Measurements from ENCODE around the gene DEK. TPM values are rescaled to one million over a fixed set of nuclear protein-coding genes. Genes with fewer than 3 reads are reported as not detected.

DEK gene
- polyA plus RNA-seq, 6 donors from 2014 or later = 32.5 to 61.2 (median 52.2) TPM

- H3K4me3 Mint-ChIP-seq = peak overlapping the region in 4 of 8 donors; percentile 43 to 98 (median 94)
- DNase-seq = no peak
- H3K27me3 Mint-ChIP-seq = no peaks in the 10 kb centered on the region
- peaks cover 38 to 55% (median 53%) of the 10 kb centered on the region in 3 donors for H3K4me1 Mint-ChIP-seq
- no peaks in the 10 kb centered on the region for H3K9me3 Mint-ChIP-seq
- H3K27ac Mint-ChIP-seq = peak overlapping the region in 4 of 6 donors; percentile 3 to 92 (median 63)
- ATAC-seq (ENCODE audit: low read depth in 2 of 2) = no peak
- no peaks in the 10 kb centered on the region for H3K36me3 Mint-ChIP-seq
Measured at GRCh38 chr6:18261877-18262276, 2.5 kb downstream of the DEK start.

GRCh38 chr6:18260448-18261106, 3.8 kb downstream of the DEK start:
- no peaks in the 10 kb centered on the region for H3K9me3 Mint-ChIP-seq
- peaks cover 37 to 54% (median 51%) of the 10 kb centered on the region in 3 donors for H3K4me1 Mint-ChIP-seq
- peak; percentile 52 for DNase-seq
- peak overlapping the region; percentile 1 to 92 (median 55) for H3K27ac Mint-ChIP-seq
- H3K36me3 Mint-ChIP-seq = peaks cover under 1 to 5% of the 10 kb centered on the region in 2 donors
- ATAC-seq (ENCODE audit: low read depth in 2 of 2) = peak; percentile 20 to 29
- H3K4me3 Mint-ChIP-seq = peak overlapping the region in 6 of 8 donors; percentile 9 to 64 (median 32)
- no peaks in the 10 kb centered on the region for H3K27me3 Mint-ChIP-seq

- H3K9me3 Mint-ChIP-seq = no peaks in the 10 kb centered on the region
- no peak for DNase-seq
- no peaks in the 10 kb centered on the region for H3K27me3 Mint-ChIP-seq
- H3K27ac Mint-ChIP-seq = peak overlapping the region in 3 of 6 donors; percentile 30 to 92 (median 70)
- peak overlapping the region in 2 of 8 donors; percentile 31 to 43 for H3K4me3 Mint-ChIP-seq
- peaks cover 8 to 12% of the 10 kb centered on the region in 2 donors for H3K36me3 Mint-ChIP-seq
- ATAC-seq (ENCODE audit: low read depth in 2 of 2) = no peak
- peaks cover 34 to 47% (median 44%) of the 10 kb centered on the region in 3 donors for H3K4me1 Mint-ChIP-seq
Measured at GRCh38 chr6:18259675-18260447, 4.5 kb downstream of the DEK start.

- no peaks in the 10 kb centered on the region for H3K9me3 Mint-ChIP-seq
- peak overlapping the region in 1 of 6 donors; percentile 6 for H3K27ac Mint-ChIP-seq
- H3K36me3 Mint-ChIP-seq = peaks cover 9 to 15% of the 10 kb centered on the region in 2 donors
- no peaks in the 10 kb centered on the region for H3K27me3 Mint-ChIP-seq
- H3K4me3 Mint-ChIP-seq = no peak overlapping the region
- DNase-seq (no peak), ATAC-seq (ENCODE audit: low read depth in 2 of 2) (no peak)
- H3K4me1 Mint-ChIP-seq = peaks cover 4 to 9% (median 4%) of the 10 kb centered on the region in 3 donors
Measured at GRCh38 chr6:18254793-18255192, 9.5 kb downstream of the DEK start.

- H3K27ac Mint-ChIP-seq = no peak overlapping the region
Measured at GRCh38 chr6:18253635-18254034, 10.7 kb downstream of the DEK start.

GRCh38 chr6:18249271-18249670, 15.1 kb downstream of the DEK start:
- ATAC-seq (ENCODE audit: low read depth in 2 of 2) (no peak), DNase-seq (no peak)
- Mint-ChIP-seq H3K27me3 (no peaks in the 10 kb centered on the region), H3K4me1 (peaks cover 0 to 19% (median 4%) of the 10 kb centered on the region in 3 donors), H3K36me3 (peaks cover 25 to 35% of the 10 kb centered on the region in 2 donors), H3K27ac (no peak overlapping the region), H3K9me3 (peaks cover 0 to 2% (median 0%) of the 10 kb centered on the region in 7 donors), H3K4me3 (no peak overlapping the region)

More at GRCh38 chr6:18253635-18254034, 10.7 kb downstream of the DEK start:
- H3K27me3 Mint-ChIP-seq = no peaks in the 10 kb centered on the region
- peaks cover 18 to 26% of the 10 kb centered on the region in 2 donors for H3K36me3 Mint-ChIP-seq
- ATAC-seq (ENCODE audit: low read depth in 2 of 2) (no peak), DNase-seq (no peak)
- no peaks in the 10 kb centered on the region for H3K9me3 Mint-ChIP-seq
- H3K4me1 Mint-ChIP-seq = peaks cover under 1 to 13% (median 4%) of the 10 kb centered on the region in 3 donors
- H3K4me3 Mint-ChIP-seq = no peak overlapping the region

GRCh38 chr6:18248698-18249097, 15.6 kb downstream of the DEK start:
- H3K4me3 Mint-ChIP-seq = no peak overlapping the region
- H3K27ac Mint-ChIP-seq = no peak overlapping the region
- peaks cover 26 to 40% of the 10 kb centered on the region in 2 donors for H3K36me3 Mint-ChIP-seq
- peaks cover 0 to 2% (median 0%) of the 10 kb centered on the region in 7 donors for H3K9me3 Mint-ChIP-seq
- no peaks in the 10 kb centered on the region for H3K27me3 Mint-ChIP-seq
- no peak for ATAC-seq (ENCODE audit: low read depth in 2 of 2)
- peaks cover 0 to 19% (median 4%) of the 10 kb centered on the region in 3 donors for H3K4me1 Mint-ChIP-seq
- DNase-seq = no peak

GRCh38 chr6:18247002-18247401, 17.3 kb downstream of the DEK start:
- H3K4me1 Mint-ChIP-seq = peaks cover 4 to 19% (median 4%) of the 10 kb centered on the region in 3 donors
- H3K9me3 Mint-ChIP-seq = peaks cover 0 to 2% (median 0%) of the 10 kb centered on the region in 7 donors
- ATAC-seq (ENCODE audit: low read depth in 2 of 2) = no peak
- H3K36me3 Mint-ChIP-seq = peaks cover 33 to 56% of the 10 kb centered on the region in 2 donors
- H3K27ac Mint-ChIP-seq = no peak overlapping the region
- DNase-seq = no peak
- no peaks in the 10 kb centered on the region for H3K27me3 Mint-ChIP-seq
- H3K4me3 Mint-ChIP-seq = no peak overlapping the region

- H3K27me3 Mint-ChIP-seq = no peaks in the 10 kb centered on the region
- peaks cover 4 to 19% (median 4%) of the 10 kb centered on the region in 3 donors for H3K4me1 Mint-ChIP-seq
- ATAC-seq (ENCODE audit: low read depth in 2 of 2) (no peak), DNase-seq (no peak)
- H3K27ac Mint-ChIP-seq = peak overlapping the region in 1 of 6 donors; percentile 18
- peaks cover 33 to 57% of the 10 kb centered on the region in 2 donors for H3K36me3 Mint-ChIP-seq
- peaks cover 0 to 2% (median 0%) of the 10 kb centered on the region in 7 donors for H3K9me3 Mint-ChIP-seq
- H3K4me3 Mint-ChIP-seq = no peak overlapping the region
Measured at GRCh38 chr6:18246205-18246604, 18.1 kb downstream of the DEK start.

- ATAC-seq (ENCODE audit: low read depth in 2 of 2) (peak in 1 of 2 donors; percentile 18), DNase-seq (no peak)
- Mint-ChIP-seq H3K36me3 (peaks cover 33 to 57% of the 10 kb centered on the region in 2 donors), H3K4me3 (no peak overlapping the region), H3K27me3 (no peaks in the 10 kb centered on the region), H3K9me3 (peaks cover 0 to 2% (median 0%) of the 10 kb centered on the region in 7 donors), H3K4me1 (peaks cover 4 to 19% (median 4%) of the 10 kb centered on the region in 3 donors), H3K27ac (peak overlapping the region in 4 of 6 donors; percentile 31 to 66 (median 62))
Measured at GRCh38 chr6:18245642-18246041, 18.7 kb downstream of the DEK start.

- no peak for ATAC-seq (ENCODE audit: low read depth in 2 of 2)
- DNase-seq = no peak
- Mint-ChIP-seq H3K27me3 (no peaks in the 10 kb centered on the region), H3K4me3 (no peak overlapping the region), H3K4me1 (peaks cover 4 to 19% (median 4%) of the 10 kb centered on the region in 3 donors), H3K36me3 (peaks cover 33 to 57% of the 10 kb centered on the region in 2 donors), H3K27ac (peak overlapping the region in 2 of 6 donors; percentile 63 to 66), H3K9me3 (peaks cover 0 to 2% (median 0%) of the 10 kb centered on the region in 7 donors)
Measured at GRCh38 chr6:18245079-18245478, 19.3 kb downstream of the DEK start.

- Mint-ChIP-seq H3K27me3 (no peaks in the 10 kb centered on the region), H3K27ac (peak overlapping the region in 1 of 6 donors; percentile 5), H3K4me3 (no peak overlapping the region), H3K36me3 (peaks cover 29 to 55% of the 10 kb centered on the region in 2 donors), H3K4me1 (peaks cover 4 to 16% (median 4%) of the 10 kb centered on the region in 3 donors), H3K9me3 (peaks cover 0 to 2% (median 0%) of the 10 kb centered on the region in 7 donors)
- DNase-seq = no peak
- ATAC-seq (ENCODE audit: low read depth in 2 of 2) = no peak
Measured at GRCh38 chr6:18244251-18244650, 20.1 kb downstream of the DEK start.

GRCh38 chr6:18243302-18243893, 20.9 kb downstream of the DEK start:
- Mint-ChIP-seq H3K27me3 (no peaks in the 10 kb centered on the region), H3K27ac (no peak overlapping the region), H3K9me3 (peaks cover 0 to 2% (median 0%) of the 10 kb centered on the region in 7 donors), H3K4me1 (peaks cover 4 to 10% (median 4%) of the 10 kb centered on the region in 3 donors), H3K4me3 (no peak overlapping the region), H3K36me3 (peaks cover 21 to 48% of the 10 kb centered on the region in 2 donors)
- no peak for ATAC-seq (ENCODE audit: low read depth in 2 of 2)
- no peak for DNase-seq

Measured in naive B cell (primary cell).